Urinary bladder (tissue), 2 donors: ENCODE data around the gene ZNF326. TPM values are rescaled to one million over a fixed set of nuclear protein-coding genes. Genes with fewer than 3 reads are reported as not detected.

Experiments
- polyA plus RNA-seq: library from polyadenylated mRNA; stranded (reverse); fragments of 200-250 nt; gene quantifications from one replicate; pipeline ENCODE4 v1.2.3, GENCODE V29; 2013
- small RNA-seq: library from RNA; depleted of rRNA; stranded (forward); fragments of <200 nt; gene quantifications from one replicate; pipeline ENCODE3, GENCODE V24; 2014
- total RNA-seq: library from RNA; depleted of rRNA; stranded (reverse); fragments of >200 nt; gene quantifications from one replicate; pipeline ENCODE4 v1.2.3, GENCODE V29; 2014
- donor health status: healthy.

The ZNF326 gene
- total and polyA plus RNA-seq, 2 donors, result 11.6 to 40.4 TPM

Small RNA genes lying within 50 kb of the gene (small RNA-seq; reads per million reads assigned to genes)
- gene RN7SKP272, result not detected

Other genes with a start within 250 kb of the ZNF326 start
- 21.6 TPM for gene LRRC8D, start 174.1 kb upstream of the ZNF326 start, total RNA-seq
- gene LRRC8D, start 174.1 kb upstream of the ZNF326 start, polyA plus RNA-seq, result 8.3 TPM